GM23338 (cell line): ENCODE data around the gene RGS3. TPM values are rescaled to one million over a fixed set of nuclear protein-coding genes. Genes with fewer than 3 reads are reported as not detected.

Source experiments
- ATAC-seq: fragments of 200-7000 bp; cut with Tn5 transposase; 3 replicates; pipeline ENCODE4 v1.9.1; 2020
- DNase-seq: peaks from one replicate; pipeline ENCODE4 v3.0.0-alpha.2; 2015; ENCODE audit warnings: low spot score
- H2AFZ ChIP-seq: fragments of 200-600 bp; sonication (generic); 2 replicates; pipeline ENCODE4 v1.8.0; 2016; ENCODE audit warnings: antibody characterized with exemption, mild to moderate bottlenecking, moderate library complexity
- H3F3A ChIP-seq: fragments of 200-600 bp; sonication (generic); replicated peaks from 2 replicates; pipeline ENCODE4 v1.8.0; 2017; ENCODE audit warnings: antibody characterized with exemption, mixed run types, low read depth
- H3K27ac ChIP-seq: fragments of 200-600 bp; sonication (generic); 2 replicates; pipeline ENCODE4 v1.6.1; 2016; ENCODE audit warnings: low read depth
- H3K27me3 ChIP-seq: fragments of 200-600 bp; sonication (generic); 2 replicates; pipeline ENCODE4 v1.8.0; 2016; ENCODE audit warnings: mild to moderate bottlenecking, mixed run types, moderate library complexity; ENCODE audit not compliant: insufficient read depth
- H3K36me3 ChIP-seq: fragments of 200-600 bp; sonication (generic); 2 replicates; pipeline ENCODE4 v1.8.0; 2016; ENCODE audit warnings: mild to moderate bottlenecking; ENCODE audit not compliant: insufficient read depth
- H3K4me1 ChIP-seq: fragments of 200-600 bp; sonication (generic); 2 replicates; pipeline ENCODE4 v1.8.0; 2016; ENCODE audit warnings: mild to moderate bottlenecking, moderate library complexity; ENCODE audit not compliant: insufficient read depth
- H3K4me2 ChIP-seq: fragments of 200-600 bp; sonication (generic); 2 replicates; pipeline ENCODE4 v1.7.1; 2017; ENCODE audit warnings: mixed run types
- H3K4me3 ChIP-seq: fragments of 200-600 bp; sonication (generic); 2 replicates; pipeline ENCODE4 v1.6.1; 2016; ENCODE audit warnings: mixed run types
- H3K79me2 ChIP-seq: fragments of 200-600 bp; sonication (generic); replicated peaks from 2 replicates; pipeline ENCODE4 v1.8.0; 2017; ENCODE audit warnings: mild to moderate bottlenecking; ENCODE audit not compliant: insufficient read depth
- H3K9me2 ChIP-seq: fragments of 200-600 bp; sonication (generic); 2 replicates; pipeline ENCODE4 v1.8.0; 2017; ENCODE audit not compliant: insufficient read depth
- H4K20me1 ChIP-seq: fragments of 200-600 bp; sonication (generic); replicated peaks from 2 replicates; pipeline ENCODE4 v1.8.0; 2017; ENCODE audit warnings: mild to moderate bottlenecking; ENCODE audit not compliant: insufficient read depth
- H3K27ac Mint-ChIP-seq: 2 replicates; pipeline ENCODE4 v1.8.0; 2020; ENCODE audit warnings: inconsistent platforms, mild to moderate bottlenecking, moderate library complexity, mixed read lengths
- H3K27me3 Mint-ChIP-seq: 3 replicates; pipeline ENCODE4 v1.8.0; 2022; ENCODE audit warnings: low read depth, mild to moderate bottlenecking, moderate library complexity, mixed read lengths, inconsistent platforms; ENCODE audit not compliant: insufficient read depth, poor library complexity
- H3K36me3 Mint-ChIP-seq: 3 replicates; pipeline ENCODE4 v1.8.0; 2021; ENCODE audit warnings: low read depth, mild to moderate bottlenecking, inconsistent platforms, moderate library complexity, mixed read lengths
- H3K4me1 Mint-ChIP-seq: 3 replicates; pipeline ENCODE4 v1.8.0; 2020; ENCODE audit warnings: mild to moderate bottlenecking, inconsistent platforms, mixed read lengths
- H3K4me3 Mint-ChIP-seq: 3 replicates; pipeline ENCODE4 v1.8.0; 2021; ENCODE audit warnings: moderate library complexity, mild to moderate bottlenecking, inconsistent platforms, mixed read lengths
- H3K9me3 Mint-ChIP-seq: 3 replicates; pipeline ENCODE4 v1.8.0; 2020; ENCODE audit warnings: moderate library complexity, mild to moderate bottlenecking, inconsistent platforms, mixed read lengths
- CREB1 ChIP-seq: fragments of 250-450 bp; sonication (Bioruptor Pico); IDR thresholded peaks from 2 replicates; pipeline ENCODE4 v1.5.0; 2020; ENCODE audit warnings: low read depth, mild to moderate bottlenecking, moderate library complexity
- EZH2 ChIP-seq: fragments of 200-600 bp; sonication (generic); IDR thresholded peaks from one replicate; pipeline ENCODE4 v1.8.0; 2017; ENCODE audit warnings: antibody characterized with exemption, mild to moderate bottlenecking, low read depth; ENCODE audit not compliant: unreplicated experiment
- EZH2phosphoT487 ChIP-seq: fragments of 200-600 bp; sonication (generic); IDR thresholded peaks from one replicate; pipeline ENCODE4 v1.8.1; 2018; ENCODE audit warnings: antibody characterized with exemption; ENCODE audit not compliant: unreplicated experiment
- JUNB ChIP-seq: IDR thresholded peaks from one replicate; pipeline ENCODE4 v1.6.1; 2016; ENCODE audit warnings: antibody characterized with exemption; ENCODE audit not compliant: unreplicated experiment
- NANOG ChIP-seq: IDR thresholded peaks from 2 replicates; pipeline ENCODE4 v1.6.1; 2016; ENCODE audit warnings: antibody characterized with exemption, borderline replicate concordance
- POLR2AphosphoS5 ChIP-seq: IDR thresholded peaks from 2 replicates; pipeline ENCODE4 v1.6.1; 2016; ENCODE audit warnings: antibody characterized with exemption, low read depth
- STAT1 ChIP-seq: IDR thresholded peaks from one replicate; pipeline ENCODE4 v1.6.1; 2016; ENCODE audit warnings: antibody characterized with exemption; ENCODE audit not compliant: unreplicated experiment
- ZNF114 ChIP-seq: fragments of 250-450 bp; sonication (Bioruptor Pico); IDR thresholded peaks from 2 replicates; pipeline ENCODE4 v1.5.0; 2020; ENCODE audit warnings: mild to moderate bottlenecking, moderate library complexity
- ZNF331 ChIP-seq: fragments of 250-450 bp; sonication (Bioruptor Pico); IDR thresholded peaks from 2 replicates; pipeline ENCODE4 v1.5.0; 2020; ENCODE audit warnings: low read depth, mild to moderate bottlenecking, moderate library complexity
- polyA plus RNA-seq: library from polyadenylated mRNA; unstranded; fragments of >200 nt; fragmentation: Nextera tagmentation; extraction: Ambion mirVana; gene quantifications from 2 replicates; pipeline ENCODE4 v1.2.1, GENCODE V29; 2016
- total RNA-seq: library from RNA; depleted of rRNA; stranded (reverse); fragments of >200 nt; shearing (Covaris generic); gene quantifications from 2 replicates; pipeline ENCODE4 v1.2.3, GENCODE V29; 2014
- TF ChIP-seq, protein P1 (sequence below), 2 experiments: fragments of 200-600 bp in 1 of 2; sonication (generic) in 1 of 2; conservative IDR thresholded peaks; 2 replicates each; pipeline versions ENCODE4 v1.5.1 to v1.6.1; 2016 to 2017; ENCODE audit warnings: antibody characterized with exemption in 2 of 2, low read depth in 2 of 2, mild to moderate bottlenecking in 2 of 2, moderate library complexity in 1 of 2
- TF ChIP-seq, protein P2 (sequence below): fragments of 250-450 bp; sonication (Bioruptor Pico); IDR thresholded peaks from 2 replicates; pipeline ENCODE4 v1.5.0; 2020; ENCODE audit warnings: mild to moderate bottlenecking, moderate library complexity
- TF ChIP-seq, protein P3 (sequence below): IDR thresholded peaks from 2 replicates; pipeline ENCODE4 v1.6.1; 2016; ENCODE audit warnings: antibody characterized with exemption
- TF ChIP-seq, protein P4 (sequence below): IDR thresholded peaks from one replicate; pipeline ENCODE4 v1.6.1; 2018; ENCODE audit warnings: antibody characterized with exemption; ENCODE audit not compliant: unreplicated experiment

Gene RGS3
- total and polyA plus RNA-seq, 2 experiments from 2014 or later, result 14.2 to 24.3 TPM

DNA sequence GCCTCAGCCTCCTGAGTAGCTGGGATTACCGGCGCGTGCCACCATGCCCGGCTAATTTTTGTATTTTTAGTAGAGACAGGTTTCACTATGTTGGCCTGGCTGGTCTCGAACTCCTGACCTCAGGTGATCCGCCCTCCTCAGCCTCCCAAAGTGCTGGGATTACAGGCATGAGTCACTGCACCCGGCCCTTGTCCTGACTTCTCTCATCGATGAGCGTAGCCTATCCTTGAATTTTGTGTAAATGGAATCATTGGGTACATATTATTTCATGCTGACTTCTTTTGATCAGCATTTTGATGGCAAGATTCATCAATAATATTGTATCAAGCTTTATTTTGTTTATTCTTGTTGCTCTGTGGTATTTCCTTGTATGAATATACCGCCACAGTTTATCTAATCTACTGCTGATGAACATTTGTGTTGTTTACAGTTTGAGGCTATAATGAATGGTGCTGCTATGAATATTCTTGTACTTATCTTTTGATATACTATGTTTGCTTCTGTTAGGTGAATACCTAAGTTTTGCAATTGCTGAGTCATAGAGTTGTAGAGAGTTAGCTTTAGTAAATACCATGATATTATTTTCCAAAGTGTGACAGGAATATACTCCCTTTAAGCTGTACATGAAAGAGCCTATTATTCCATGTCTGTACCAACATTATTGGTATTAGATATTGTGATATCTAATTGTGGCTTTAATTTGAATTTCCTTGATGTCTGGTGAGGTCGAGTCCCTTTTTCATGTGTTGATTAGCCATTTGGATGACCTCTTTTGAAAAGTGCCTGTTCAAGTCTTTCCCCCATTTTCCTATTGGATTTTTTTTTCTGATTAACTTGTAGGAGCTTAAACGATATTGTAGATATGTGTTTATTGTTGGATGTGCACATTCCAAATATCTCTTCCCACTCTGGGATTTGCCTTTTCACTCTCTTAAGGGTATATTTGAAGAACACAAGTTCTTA is 107.5 kb downstream of the RGS3 start:
- Histone ChIP-seq H3K4me3 (no peak overlapping the region), H3K79me2 (no peaks in the 10 kb centered on the region), H2AFZ (no peak overlapping the region), H3K27ac (no peak overlapping the region), H3K9me2 (no peaks in the 10 kb centered on the region), H3K27me3 (no peaks in the 10 kb centered on the region), H3K4me2 (no peak overlapping the region), H3F3A (no peaks in the 10 kb centered on the region), H4K20me1 (no peaks in the 10 kb centered on the region), H3K36me3 (no peaks in the 10 kb centered on the region), H3K4me1 (peaks cover 11% of the 10 kb centered on the region; the same call in 1 of the 2 replicates)
- H3K27me3 Mint-ChIP-seq, result peaks cover 3% of the 10 kb centered on the region
- DNase-seq (no peak), ATAC-seq (no peak)
- no peaks in the 10 kb centered on the region for H3K36me3 Mint-ChIP-seq
- no peak for TF ChIP-seq ZNF114 (CRISPR knock-in tag)
- TF ChIP-seq, protein P1, sequence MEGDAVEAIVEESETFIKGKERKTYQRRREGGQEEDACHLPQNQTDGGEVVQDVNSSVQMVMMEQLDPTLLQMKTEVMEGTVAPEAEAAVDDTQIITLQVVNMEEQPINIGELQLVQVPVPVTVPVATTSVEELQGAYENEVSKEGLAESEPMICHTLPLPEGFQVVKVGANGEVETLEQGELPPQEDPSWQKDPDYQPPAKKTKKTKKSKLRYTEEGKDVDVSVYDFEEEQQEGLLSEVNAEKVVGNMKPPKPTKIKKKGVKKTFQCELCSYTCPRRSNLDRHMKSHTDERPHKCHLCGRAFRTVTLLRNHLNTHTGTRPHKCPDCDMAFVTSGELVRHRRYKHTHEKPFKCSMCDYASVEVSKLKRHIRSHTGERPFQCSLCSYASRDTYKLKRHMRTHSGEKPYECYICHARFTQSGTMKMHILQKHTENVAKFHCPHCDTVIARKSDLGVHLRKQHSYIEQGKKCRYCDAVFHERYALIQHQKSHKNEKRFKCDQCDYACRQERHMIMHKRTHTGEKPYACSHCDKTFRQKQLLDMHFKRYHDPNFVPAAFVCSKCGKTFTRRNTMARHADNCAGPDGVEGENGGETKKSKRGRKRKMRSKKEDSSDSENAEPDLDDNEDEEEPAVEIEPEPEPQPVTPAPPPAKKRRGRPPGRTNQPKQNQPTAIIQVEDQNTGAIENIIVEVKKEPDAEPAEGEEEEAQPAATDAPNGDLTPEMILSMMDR (conservative IDR thresholded peaks at IDR 0.05; ENCODE audit: low read depth in 2 of 2), result no peak
- no peak for TF ChIP-seq POLR2AphosphoS5
- TF ChIP-seq CREB1 (CRISPR knock-in tag), result no peak
- no peak for TF ChIP-seq ZNF331
- no peak for TF ChIP-seq EZH2
- no peak for TF ChIP-seq NANOG
- no peak for TF ChIP-seq EZH2phosphoT487
- no peak for TF ChIP-seq STAT1
- no peak for TF ChIP-seq JUNB
- TF ChIP-seq, protein P2, sequence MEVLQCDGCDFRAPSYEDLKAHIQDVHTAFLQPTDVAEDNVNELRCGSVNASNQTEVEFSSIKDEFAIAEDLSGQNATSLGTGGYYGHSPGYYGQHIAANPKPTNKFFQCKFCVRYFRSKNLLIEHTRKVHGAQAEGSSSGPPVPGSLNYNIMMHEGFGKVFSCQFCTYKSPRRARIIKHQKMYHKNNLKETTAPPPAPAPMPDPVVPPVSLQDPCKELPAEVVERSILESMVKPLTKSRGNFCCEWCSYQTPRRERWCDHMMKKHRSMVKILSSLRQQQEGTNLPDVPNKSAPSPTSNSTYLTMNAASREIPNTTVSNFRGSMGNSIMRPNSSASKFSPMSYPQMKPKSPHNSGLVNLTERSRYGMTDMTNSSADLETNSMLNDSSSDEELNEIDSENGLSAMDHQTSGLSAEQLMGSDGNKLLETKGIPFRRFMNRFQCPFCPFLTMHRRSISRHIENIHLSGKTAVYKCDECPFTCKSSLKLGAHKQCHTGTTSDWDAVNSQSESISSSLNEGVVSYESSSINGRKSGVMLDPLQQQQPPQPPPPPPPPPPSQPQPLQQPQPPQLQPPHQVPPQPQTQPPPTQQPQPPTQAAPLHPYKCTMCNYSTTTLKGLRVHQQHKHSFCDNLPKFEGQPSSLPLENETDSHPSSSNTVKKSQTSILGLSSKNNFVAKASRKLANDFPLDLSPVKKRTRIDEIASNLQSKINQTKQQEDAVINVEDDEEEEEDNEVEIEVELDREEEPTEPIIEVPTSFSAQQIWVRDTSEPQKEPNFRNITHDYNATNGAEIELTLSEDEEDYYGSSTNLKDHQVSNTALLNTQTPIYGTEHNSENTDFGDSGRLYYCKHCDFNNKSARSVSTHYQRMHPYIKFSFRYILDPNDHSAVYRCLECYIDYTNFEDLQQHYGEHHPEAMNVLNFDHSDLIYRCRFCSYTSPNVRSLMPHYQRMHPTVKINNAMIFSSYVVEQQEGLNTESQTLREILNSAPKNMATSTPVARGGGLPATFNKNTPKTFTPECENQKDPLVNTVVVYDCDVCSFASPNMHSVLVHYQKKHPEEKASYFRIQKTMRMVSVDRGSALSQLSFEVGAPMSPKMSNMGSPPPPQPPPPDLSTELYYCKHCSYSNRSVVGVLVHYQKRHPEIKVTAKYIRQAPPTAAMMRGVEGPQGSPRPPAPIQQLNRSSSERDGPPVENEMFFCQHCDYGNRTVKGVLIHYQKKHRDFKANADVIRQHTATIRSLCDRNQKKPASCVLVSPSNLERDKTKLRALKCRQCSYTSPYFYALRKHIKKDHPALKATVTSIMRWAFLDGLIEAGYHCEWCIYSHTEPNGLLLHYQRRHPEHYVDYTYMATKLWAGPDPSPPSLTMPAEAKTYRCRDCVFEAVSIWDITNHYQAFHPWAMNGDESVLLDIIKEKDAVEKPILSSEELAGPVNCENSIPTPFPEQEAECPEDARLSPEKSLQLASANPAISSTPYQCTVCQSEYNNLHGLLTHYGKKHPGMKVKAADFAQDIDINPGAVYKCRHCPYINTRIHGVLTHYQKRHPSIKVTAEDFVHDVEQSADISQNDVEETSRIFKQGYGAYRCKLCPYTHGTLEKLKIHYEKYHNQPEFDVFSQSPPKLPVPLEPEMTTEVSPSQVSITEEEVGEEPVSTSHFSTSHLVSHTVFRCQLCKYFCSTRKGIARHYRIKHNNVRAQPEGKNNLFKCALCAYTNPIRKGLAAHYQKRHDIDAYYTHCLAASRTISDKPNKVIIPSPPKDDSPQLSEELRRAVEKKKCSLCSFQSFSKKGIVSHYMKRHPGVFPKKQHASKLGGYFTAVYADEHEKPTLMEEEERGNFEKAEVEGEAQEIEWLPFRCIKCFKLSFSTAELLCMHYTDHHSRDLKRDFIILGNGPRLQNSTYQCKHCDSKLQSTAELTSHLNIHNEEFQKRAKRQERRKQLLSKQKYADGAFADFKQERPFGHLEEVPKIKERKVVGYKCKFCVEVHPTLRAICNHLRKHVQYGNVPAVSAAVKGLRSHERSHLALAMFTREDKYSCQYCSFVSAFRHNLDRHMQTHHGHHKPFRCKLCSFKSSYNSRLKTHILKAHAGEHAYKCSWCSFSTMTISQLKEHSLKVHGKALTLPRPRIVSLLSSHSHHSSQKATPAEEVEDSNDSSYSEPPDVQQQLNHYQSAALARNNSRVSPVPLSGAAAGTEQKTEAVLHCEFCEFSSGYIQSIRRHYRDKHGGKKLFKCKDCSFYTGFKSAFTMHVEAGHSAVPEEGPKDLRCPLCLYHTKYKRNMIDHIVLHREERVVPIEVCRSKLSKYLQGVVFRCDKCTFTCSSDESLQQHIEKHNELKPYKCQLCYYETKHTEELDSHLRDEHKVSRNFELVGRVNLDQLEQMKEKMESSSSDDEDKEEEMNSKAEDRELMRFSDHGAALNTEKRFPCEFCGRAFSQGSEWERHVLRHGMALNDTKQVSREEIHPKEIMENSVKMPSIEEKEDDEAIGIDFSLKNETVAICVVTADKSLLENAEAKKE (CRISPR knock-in tag), result no peak
- TF ChIP-seq, protein P3, sequence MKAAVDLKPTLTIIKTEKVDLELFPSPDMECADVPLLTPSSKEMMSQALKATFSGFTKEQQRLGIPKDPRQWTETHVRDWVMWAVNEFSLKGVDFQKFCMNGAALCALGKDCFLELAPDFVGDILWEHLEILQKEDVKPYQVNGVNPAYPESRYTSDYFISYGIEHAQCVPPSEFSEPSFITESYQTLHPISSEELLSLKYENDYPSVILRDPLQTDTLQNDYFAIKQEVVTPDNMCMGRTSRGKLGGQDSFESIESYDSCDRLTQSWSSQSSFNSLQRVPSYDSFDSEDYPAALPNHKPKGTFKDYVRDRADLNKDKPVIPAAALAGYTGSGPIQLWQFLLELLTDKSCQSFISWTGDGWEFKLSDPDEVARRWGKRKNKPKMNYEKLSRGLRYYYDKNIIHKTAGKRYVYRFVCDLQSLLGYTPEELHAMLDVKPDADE, result no peak
- TF ChIP-seq, protein P4, sequence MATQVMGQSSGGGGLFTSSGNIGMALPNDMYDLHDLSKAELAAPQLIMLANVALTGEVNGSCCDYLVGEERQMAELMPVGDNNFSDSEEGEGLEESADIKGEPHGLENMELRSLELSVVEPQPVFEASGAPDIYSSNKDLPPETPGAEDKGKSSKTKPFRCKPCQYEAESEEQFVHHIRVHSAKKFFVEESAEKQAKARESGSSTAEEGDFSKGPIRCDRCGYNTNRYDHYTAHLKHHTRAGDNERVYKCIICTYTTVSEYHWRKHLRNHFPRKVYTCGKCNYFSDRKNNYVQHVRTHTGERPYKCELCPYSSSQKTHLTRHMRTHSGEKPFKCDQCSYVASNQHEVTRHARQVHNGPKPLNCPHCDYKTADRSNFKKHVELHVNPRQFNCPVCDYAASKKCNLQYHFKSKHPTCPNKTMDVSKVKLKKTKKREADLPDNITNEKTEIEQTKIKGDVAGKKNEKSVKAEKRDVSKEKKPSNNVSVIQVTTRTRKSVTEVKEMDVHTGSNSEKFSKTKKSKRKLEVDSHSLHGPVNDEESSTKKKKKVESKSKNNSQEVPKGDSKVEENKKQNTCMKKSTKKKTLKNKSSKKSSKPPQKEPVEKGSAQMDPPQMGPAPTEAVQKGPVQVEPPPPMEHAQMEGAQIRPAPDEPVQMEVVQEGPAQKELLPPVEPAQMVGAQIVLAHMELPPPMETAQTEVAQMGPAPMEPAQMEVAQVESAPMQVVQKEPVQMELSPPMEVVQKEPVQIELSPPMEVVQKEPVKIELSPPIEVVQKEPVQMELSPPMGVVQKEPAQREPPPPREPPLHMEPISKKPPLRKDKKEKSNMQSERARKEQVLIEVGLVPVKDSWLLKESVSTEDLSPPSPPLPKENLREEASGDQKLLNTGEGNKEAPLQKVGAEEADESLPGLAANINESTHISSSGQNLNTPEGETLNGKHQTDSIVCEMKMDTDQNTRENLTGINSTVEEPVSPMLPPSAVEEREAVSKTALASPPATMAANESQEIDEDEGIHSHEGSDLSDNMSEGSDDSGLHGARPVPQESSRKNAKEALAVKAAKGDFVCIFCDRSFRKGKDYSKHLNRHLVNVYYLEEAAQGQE, result no peak
- no peaks in the 10 kb centered on the region; the same call in 2 of the 3 replicates for H3K9me3 Mint-ChIP-seq
- no peak overlapping the region for H3K4me3 Mint-ChIP-seq
- H3K27ac Mint-ChIP-seq, result no peak overlapping the region
- H3K4me1 Mint-ChIP-seq, result peaks cover 20% of the 10 kb centered on the region
